HEK293 (cell line): ENCODE measurements around the gene COL1A1.
A peak's percentile ranks its signal among the peaks of the same experiment; 100 is the strongest.

ENCODE experiments used
- CTCF ChIA-PET: fragments of 350-600 bp; formaldehyde crosslinking; extraction: SDS; loops from one replicate; lab custom pipeline; 2021; ENCODE audit warnings: antibody characterized with exemption; lab: Yijun Ruan, JAX
- POLR2A ChIA-PET: fragments of 300-600 bp; formaldehyde crosslinking; extraction: SDS; loops from one replicate; lab custom pipeline; 2020; ENCODE audit warnings: antibody characterized with exemption, inconsistent platforms; lab: Yijun Ruan, JAX
- H3K27ac ChIP-seq: fragments of 200-500 bp; sonication (Bioruptor generic); 2 replicates; pipeline ENCODE4 v1.5.1; 2014; ENCODE audit warnings: low read depth, low read length, control low read depth, inconsistent platforms; ENCODE audit errors: extremely low read depth
- H3K36me3 ChIP-seq, 2 experiments: fragments of 200-500 bp in 1 of 2; sonication (Bioruptor generic) in 1 of 2; 1 replicate in 1 of 2; 2 replicates in 1 of 2; pipeline ENCODE4 v1.5.1; 2014 to 2017; ENCODE audit warnings: inconsistent platforms in 2 of 2, low read length in 2 of 2; ENCODE audit not compliant: control insufficient read depth in 2 of 2, insufficient read depth in 1 of 2
- H3K4me1 ChIP-seq: fragments of 200-500 bp; sonication (Bioruptor generic); 2 replicates; pipeline ENCODE4 v1.5.1; 2014; ENCODE audit warnings: mild to moderate bottlenecking, low read length, inconsistent platforms; ENCODE audit not compliant: control insufficient read depth, insufficient read depth
- H3K4me3 ChIP-seq: 2 replicates; pipeline ENCODE4 v1.5.1; 2011; ENCODE audit warnings: low read depth, mild to moderate bottlenecking, control low read depth, low read length, moderate library complexity
- H3K9me3 ChIP-seq: fragments of 200-500 bp; sonication (Bioruptor generic); 2 replicates; pipeline ENCODE4 v1.5.1; 2014; ENCODE audit warnings: low read depth, low read length, inconsistent platforms; ENCODE audit not compliant: control insufficient read depth, insufficient read depth
- IKZF3 ChIP-seq: fragments of 450-650 bp; IDR thresholded peaks from 2 replicates; pipeline ENCODE4 v1.5.0; 2018; ENCODE audit warnings: missing biosample characterization, mild to moderate bottlenecking, missing genetic modification characterization, moderate library complexity
- MEIS1 ChIP-seq: sonication (generic); formaldehyde crosslinking; IDR thresholded peaks from 2 replicates; pipeline ENCODE4 v1.8.1; 2022; ENCODE audit warnings: missing genetic modification reagents, mild to moderate bottlenecking, borderline replicate concordance
- PRDM1 ChIP-seq: fragments of 450-650 bp; formaldehyde crosslinking; IDR thresholded peaks from 2 replicates; pipeline ENCODE4; 2016; ENCODE audit warnings: missing biosample characterization, missing genetic modification characterization
- SCRT2 ChIP-seq: fragments of 450-650 bp; formaldehyde crosslinking; IDR thresholded peaks from 2 replicates; pipeline ENCODE4 v1.5.1; 2016; ENCODE audit warnings: missing biosample characterization, missing genetic modification characterization
- ZBTB1 ChIP-seq: fragments of 450-650 bp; formaldehyde crosslinking; IDR thresholded peaks from 2 replicates; pipeline ENCODE4 v1.5.1; 2016; ENCODE audit warnings: missing biosample characterization, missing genetic modification characterization
- ZBTB21 ChIP-seq: fragments of 450-650 bp; formaldehyde crosslinking; IDR thresholded peaks from 2 replicates; pipeline ENCODE4 v1.5.1; 2017; ENCODE audit warnings: missing biosample characterization, missing genetic modification characterization
- ZNF121 ChIP-seq: fragments of 450-650 bp; formaldehyde crosslinking; IDR thresholded peaks from 2 replicates; pipeline ENCODE4 v1.5.1; 2016; ENCODE audit warnings: missing biosample characterization, missing genetic modification characterization
- ZNF138 ChIP-seq: fragments of 450-650 bp; formaldehyde crosslinking; IDR thresholded peaks from 2 replicates; pipeline ENCODE4 v1.5.1; 2016; ENCODE audit warnings: missing biosample characterization, missing genetic modification characterization, borderline replicate concordance
- ZNF157 ChIP-seq: fragments of 450-650 bp; formaldehyde crosslinking; IDR thresholded peaks from 2 replicates; pipeline ENCODE4 v1.5.1; 2016; ENCODE audit warnings: missing biosample characterization, missing genetic modification characterization
- ZNF16 ChIP-seq: fragments of 450-650 bp; formaldehyde crosslinking; IDR thresholded peaks from 2 replicates; pipeline ENCODE4 v1.5.1; 2016; ENCODE audit warnings: low read depth, missing biosample characterization, missing genetic modification characterization
- ZNF248 ChIP-seq: fragments of 450-650 bp; formaldehyde crosslinking; IDR thresholded peaks from 2 replicates; pipeline ENCODE4 v1.5.1; 2017; ENCODE audit warnings: missing biosample characterization, missing genetic modification characterization
- ZNF549 ChIP-seq: fragments of 450-650 bp; IDR thresholded peaks from 2 replicates; pipeline ENCODE4 v1.5.1; 2018; ENCODE audit warnings: missing biosample characterization, missing genetic modification characterization, mild to moderate bottlenecking, inconsistent platforms, moderate library complexity
- ZNF654 ChIP-seq: fragments of 450-650 bp; formaldehyde crosslinking; IDR thresholded peaks from 2 replicates; pipeline ENCODE4 v1.5.1; 2016; ENCODE audit warnings: low read depth, missing biosample characterization, missing genetic modification characterization
- ZNF785 ChIP-seq: fragments of 450-650 bp; formaldehyde crosslinking; IDR thresholded peaks from 2 replicates; pipeline ENCODE4 v1.5.1; 2016; ENCODE audit warnings: missing biosample characterization, missing genetic modification characterization
- TF ChIP-seq, protein P1 (sequence below): fragments of 450-650 bp; formaldehyde crosslinking; IDR thresholded peaks from 2 replicates; pipeline ENCODE4 v1.5.1; 2016; ENCODE audit warnings: missing biosample characterization, missing genetic modification characterization
- TF ChIP-seq, protein P2 (sequence below): fragments of 450-650 bp; formaldehyde crosslinking; IDR thresholded peaks from 2 replicates; pipeline ENCODE4 v1.5.1; 2016; ENCODE audit warnings: missing biosample characterization, missing genetic modification characterization, low read depth
- TF ChIP-seq, protein P3 (sequence below): fragments of 450-650 bp; formaldehyde crosslinking; IDR thresholded peaks from 2 replicates; pipeline ENCODE4 v1.5.1; 2016; ENCODE audit warnings: missing biosample characterization, missing genetic modification characterization
- TF ChIP-seq, protein P4 (sequence below): fragments of 450-650 bp; formaldehyde crosslinking; IDR thresholded peaks from 2 replicates; pipeline ENCODE4 v1.5.1; 2016; ENCODE audit warnings: missing biosample characterization, missing genetic modification characterization

Gene COL1A1

DNA sequence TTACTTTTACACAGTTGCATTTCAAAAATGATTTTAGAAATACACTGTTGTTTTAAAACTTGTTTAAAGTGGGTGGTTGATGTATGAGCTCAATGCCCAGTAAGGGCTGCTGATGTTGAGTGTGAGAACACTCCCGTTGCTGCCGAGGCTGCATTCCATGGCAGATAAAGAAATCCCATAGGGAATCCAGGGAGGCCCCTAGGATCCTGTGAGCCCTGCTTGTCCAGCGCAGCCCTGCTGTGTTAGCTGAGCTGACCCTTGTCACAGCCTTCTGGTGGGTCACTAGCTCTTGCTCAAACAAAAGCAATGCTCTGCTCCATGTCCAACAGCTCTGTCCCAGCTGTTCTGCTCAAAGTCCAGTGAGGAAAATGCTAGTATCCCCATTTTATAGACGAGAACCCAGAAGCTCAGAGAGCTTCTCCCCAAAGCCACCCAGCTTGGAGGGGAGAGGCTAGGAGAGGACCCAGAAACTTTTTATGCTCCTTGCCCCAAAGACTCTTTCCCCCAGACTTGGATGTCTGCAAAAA lies 18.6 kb upstream of the COL1A1 start:
- 0 out of 2 replicates have a peak, but pooled peaks cover 9% of the 10 kb centered on the region for H3K4me1 ChIP-seq
- no peaks in the 10 kb centered on the region for H3K9me3 ChIP-seq
- ChIA-PET POLR2A (interaction anchor here (0.5 to 1.4 kb wide), 2 partner anchors 9 to 20 kb away, joined by 4 to 5 read pairs; no protein-coding TSS in a partner anchor), CTCF (interaction anchor here (0.6 to 14.7 kb wide), 11 partner anchors 7 to 505 kb away, joined by 3 to 217 read pairs (median 4); partner anchors contain the start of gene COL1A1)
- H3K27ac ChIP-seq: no peak overlapping the region
- TF ChIP-seq, protein P1, sequence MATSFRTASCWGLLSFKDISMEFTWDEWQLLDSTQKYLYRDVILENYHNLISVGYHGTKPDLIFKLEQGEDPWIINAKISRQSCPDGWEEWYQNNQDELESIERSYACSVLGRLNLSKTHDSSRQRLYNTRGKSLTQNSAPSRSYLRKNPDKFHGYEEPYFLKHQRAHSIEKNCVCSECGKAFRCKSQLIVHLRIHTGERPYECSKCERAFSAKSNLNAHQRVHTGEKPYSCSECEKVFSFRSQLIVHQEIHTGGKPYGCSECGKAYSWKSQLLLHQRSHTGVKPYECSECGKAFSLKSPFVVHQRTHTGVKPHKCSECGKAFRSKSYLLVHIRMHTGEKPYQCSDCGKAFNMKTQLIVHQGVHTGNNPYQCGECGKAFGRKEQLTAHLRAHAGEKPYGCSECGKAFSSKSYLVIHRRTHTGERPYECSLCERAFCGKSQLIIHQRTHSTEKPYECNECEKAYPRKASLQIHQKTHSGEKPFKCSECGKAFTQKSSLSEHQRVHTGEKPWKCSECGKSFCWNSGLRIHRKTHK (tag by site-specific recombination): no peak
- TF ChIP-seq ZNF157 (tag by site-specific recombination) (no peak), IKZF3 (tag by site-specific recombination) (no peak), ZNF654 (tag by site-specific recombination) (no peak), MEIS1 (CRISPR knock-in tag) (no peak), ZNF549 (tag by site-specific recombination) (no peak), ZBTB21 (tag by site-specific recombination) (no peak), PRDM1 (no peak), ZNF785 (tag by site-specific recombination) (no peak), ZNF248 (no peak), ZNF138 (tag by site-specific recombination) (no peak), ZBTB1 (tag by site-specific recombination) (no peak), ZNF16 (tag by site-specific recombination) (no peak)
- TF ChIP-seq, protein P2, sequence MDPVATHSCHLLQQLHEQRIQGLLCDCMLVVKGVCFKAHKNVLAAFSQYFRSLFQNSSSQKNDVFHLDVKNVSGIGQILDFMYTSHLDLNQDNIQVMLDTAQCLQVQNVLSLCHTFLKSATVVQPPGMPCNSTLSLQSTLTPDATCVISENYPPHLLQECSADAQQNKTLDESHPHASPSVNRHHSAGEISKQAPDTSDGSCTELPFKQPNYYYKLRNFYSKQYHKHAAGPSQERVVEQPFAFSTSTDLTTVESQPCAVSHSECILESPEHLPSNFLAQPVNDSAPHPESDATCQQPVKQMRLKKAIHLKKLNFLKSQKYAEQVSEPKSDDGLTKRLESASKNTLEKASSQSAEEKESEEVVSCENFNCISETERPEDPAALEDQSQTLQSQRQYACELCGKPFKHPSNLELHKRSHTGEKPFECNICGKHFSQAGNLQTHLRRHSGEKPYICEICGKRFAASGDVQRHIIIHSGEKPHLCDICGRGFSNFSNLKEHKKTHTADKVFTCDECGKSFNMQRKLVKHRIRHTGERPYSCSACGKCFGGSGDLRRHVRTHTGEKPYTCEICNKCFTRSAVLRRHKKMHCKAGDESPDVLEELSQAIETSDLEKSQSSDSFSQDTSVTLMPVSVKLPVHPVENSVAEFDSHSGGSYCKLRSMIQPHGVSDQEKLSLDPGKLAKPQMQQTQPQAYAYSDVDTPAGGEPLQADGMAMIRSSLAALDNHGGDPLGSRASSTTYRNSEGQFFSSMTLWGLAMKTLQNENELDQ (tag by site-specific recombination): no peak
- TF ChIP-seq, protein P3, sequence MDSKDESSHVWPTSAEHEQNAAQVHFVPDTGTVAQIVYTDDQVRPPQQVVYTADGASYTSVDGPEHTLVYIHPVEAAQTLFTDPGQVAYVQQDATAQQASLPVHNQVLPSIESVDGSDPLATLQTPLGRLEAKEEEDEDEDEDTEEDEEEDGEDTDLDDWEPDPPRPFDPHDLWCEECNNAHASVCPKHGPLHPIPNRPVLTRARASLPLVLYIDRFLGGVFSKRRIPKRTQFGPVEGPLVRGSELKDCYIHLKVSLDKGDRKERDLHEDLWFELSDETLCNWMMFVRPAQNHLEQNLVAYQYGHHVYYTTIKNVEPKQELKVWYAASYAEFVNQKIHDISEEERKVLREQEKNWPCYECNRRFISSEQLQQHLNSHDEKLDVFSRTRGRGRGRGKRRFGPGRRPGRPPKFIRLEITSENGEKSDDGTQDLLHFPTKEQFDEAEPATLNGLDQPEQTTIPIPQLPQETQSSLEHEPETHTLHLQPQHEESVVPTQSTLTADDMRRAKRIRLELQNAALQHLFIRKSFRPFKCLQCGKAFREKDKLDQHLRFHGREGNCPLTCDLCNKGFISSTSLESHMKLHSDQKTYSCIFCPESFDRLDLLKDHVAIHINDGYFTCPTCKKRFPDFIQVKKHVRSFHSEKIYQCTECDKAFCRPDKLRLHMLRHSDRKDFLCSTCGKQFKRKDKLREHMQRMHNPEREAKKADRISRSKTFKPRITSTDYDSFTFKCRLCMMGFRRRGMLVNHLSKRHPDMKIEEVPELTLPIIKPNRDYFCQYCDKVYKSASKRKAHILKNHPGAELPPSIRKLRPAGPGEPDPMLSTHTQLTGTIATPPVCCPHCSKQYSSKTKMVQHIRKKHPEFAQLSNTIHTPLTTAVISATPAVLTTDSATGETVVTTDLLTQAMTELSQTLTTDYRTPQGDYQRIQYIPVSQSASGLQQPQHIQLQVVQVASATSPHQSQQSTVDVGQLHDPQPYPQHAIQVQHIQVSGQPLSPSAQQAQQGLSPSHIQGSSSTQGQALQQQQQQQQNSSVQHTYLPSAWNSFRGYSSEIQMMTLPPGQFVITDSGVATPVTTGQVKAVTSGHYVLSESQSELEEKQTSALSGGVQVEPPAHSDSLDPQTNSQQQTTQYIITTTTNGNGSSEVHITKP (tag by site-specific recombination): no peak
- no peaks in the 10 kb centered on the region for H3K36me3 ChIP-seq
- no peak overlapping the region for H3K4me3 ChIP-seq

DNA sequence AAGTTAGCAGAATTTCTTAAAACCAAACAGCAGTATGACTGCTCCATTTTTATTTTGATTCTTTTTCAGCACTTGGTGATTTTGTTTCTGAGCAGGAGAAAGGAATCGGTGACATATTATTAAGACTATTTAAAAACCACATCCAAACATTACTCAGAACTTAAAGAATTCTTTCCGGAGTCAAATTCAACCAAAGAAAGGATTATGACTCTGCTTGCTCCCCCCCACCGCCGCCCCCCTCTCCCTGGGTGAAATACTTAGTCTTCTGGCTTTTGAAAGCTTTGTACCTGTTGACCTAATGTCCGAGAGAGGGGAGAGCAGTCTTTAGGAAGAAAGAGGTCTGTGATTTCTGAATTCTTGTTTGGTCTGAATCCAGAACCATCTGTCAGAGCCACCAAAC lies 17.9 kb upstream of the COL1A1 start:
- ChIA-PET CTCF (interaction anchor here (0.6 to 14.7 kb wide), 7 partner anchors 8 to 404 kb away, joined by 3 to 217 read pairs (median 4); partner anchors contain the start of gene COL1A1), POLR2A (interaction anchor here (1.4 kb wide), 1 partner anchor 9 kb away, joined by 5 read pairs; no protein-coding TSS in a partner anchor)
- TF ChIP-seq SCRT2 (tag by site-specific recombination) (peak; percentile 43; the same call in 1 of the 2 replicates), ZNF121 (tag by site-specific recombination) (no peak)
- TF ChIP-seq, protein P4, sequence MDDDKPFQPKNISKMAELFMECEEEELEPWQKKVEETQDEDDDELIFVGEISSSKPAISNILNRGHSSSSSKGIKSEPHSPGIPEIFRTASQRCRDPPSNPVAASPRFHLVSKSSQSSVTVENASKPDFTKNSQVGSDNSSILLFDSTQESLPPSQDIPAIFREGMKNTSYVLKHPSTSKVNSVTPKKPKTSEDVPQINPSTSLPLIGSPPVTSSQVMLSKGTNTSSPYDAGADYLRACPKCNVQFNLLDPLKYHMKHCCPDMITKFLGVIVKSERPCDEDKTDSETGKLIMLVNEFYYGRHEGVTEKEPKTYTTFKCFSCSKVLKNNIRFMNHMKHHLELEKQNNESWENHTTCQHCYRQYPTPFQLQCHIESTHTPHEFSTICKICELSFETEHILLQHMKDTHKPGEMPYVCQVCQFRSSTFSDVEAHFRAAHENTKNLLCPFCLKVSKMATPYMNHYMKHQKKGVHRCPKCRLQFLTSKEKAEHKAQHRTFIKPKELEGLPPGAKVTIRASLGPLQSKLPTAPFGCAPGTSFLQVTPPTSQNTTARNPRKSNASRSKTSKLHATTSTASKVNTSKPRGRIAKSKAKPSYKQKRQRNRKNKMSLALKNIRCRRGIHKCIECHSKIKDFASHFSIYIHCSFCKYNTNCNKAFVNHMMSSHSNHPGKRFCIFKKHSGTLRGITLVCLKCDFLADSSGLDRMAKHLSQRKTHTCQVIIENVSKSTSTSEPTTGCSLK: no peak
- H3K4me3 ChIP-seq: no peak overlapping the region
- 0 out of 2 replicates have a peak, but pooled peaks cover 9% of the 10 kb centered on the region for H3K4me1 ChIP-seq
- no peaks in the 10 kb centered on the region for H3K36me3 ChIP-seq
- H3K27ac ChIP-seq: no peak overlapping the region
- no peaks in the 10 kb centered on the region for H3K9me3 ChIP-seq
